Spleen (tissue), 11 donors: ENCODE measurements around the gene INPP4B. TPM values are rescaled to one million over a fixed set of nuclear protein-coding genes. Genes with fewer than 3 reads are reported as not detected.

Experiments used
- DNase-seq: peaks from one replicate; pipeline ENCODE4 v3.0.0-alpha.2; 2020
- H3K27ac ChIP-seq, 8 donors: fragments of 200-600 bp; sonication (generic) in 7 of 8; 1 replicate in 4 of 8; 2 replicates in 4 of 8; pipeline versions ENCODE4 v1.5.0 to v1.8.0; 2016 to 2021; ENCODE audit warnings: inconsistent platforms in 4 of 8, mild to moderate bottlenecking in 4 of 8, moderate library complexity in 1 of 8
- H3K27me3 ChIP-seq, 7 donors: fragments of 200-600 bp; sonication (generic) in 6 of 7; replicated peaks in 1 of 7; 1 replicate in 4 of 7; 2 replicates in 3 of 7; pipeline versions ENCODE4 v1.5.0 to v1.8.0; 2016 to 2021; ENCODE audit warnings: inconsistent platforms in 3 of 7, mild to moderate bottlenecking in 1 of 7
- H3K36me3 ChIP-seq, 6 donors: fragments of 200-600 bp; sonication (generic) in 5 of 6; 1 replicate in 4 of 6; 2 replicates in 2 of 6; pipeline versions ENCODE4 v1.5.0 to v1.8.0; 2016 to 2021; ENCODE audit warnings: inconsistent platforms in 2 of 6
- H3K4me1 ChIP-seq, 6 donors: fragments of 200-600 bp; sonication (generic) in 5 of 6; 1 replicate in 3 of 6; 2 replicates in 3 of 6; pipeline versions ENCODE4 v1.5.0 to v1.8.0; 2016 to 2021; ENCODE audit warnings: inconsistent platforms in 3 of 6
- H3K4me3 ChIP-seq, 8 donors: fragments of 200-600 bp; sonication (generic) in 7 of 8; 1 replicate in 4 of 8; 2 replicates in 4 of 8; pipeline versions ENCODE4 v1.5.0 to v1.8.0; 2016 to 2021; ENCODE audit warnings: inconsistent platforms in 4 of 8, mild to moderate bottlenecking in 4 of 8, moderate library complexity in 2 of 8
- H3K9me3 ChIP-seq, 8 donors: fragments of 200-600 bp; sonication (generic) in 7 of 8; 1 replicate in 4 of 8; 2 replicates in 4 of 8; pipeline versions ENCODE4 v1.5.0 to v1.8.0; 2016 to 2021; ENCODE audit warnings: inconsistent platforms in 4 of 8
- CTCF ChIP-seq, 11 experiments: fragments of 200-600 bp in 7 of 11; fragments of 450-650 bp in 4 of 11; sonication (generic) in 4 of 11; IDR thresholded peaks in 8 of 11; conservative IDR thresholded peaks in 3 of 11; 1 replicate in 7 of 11; 2 replicates in 4 of 11; pipeline versions ENCODE4 v1.4.0 to v1.8.0; 2016 to 2021; ENCODE audit warnings: antibody characterized with exemption in 11 of 11, inconsistent platforms in 4 of 11, mild to moderate bottlenecking in 1 of 11
- POLR2A ChIP-seq, 3 donors: fragments of 450-650 bp; IDR thresholded peaks; one replicate each; pipeline ENCODE4 v1.5.1; 2017; ENCODE audit warnings: antibody characterized with exemption in 3 of 3, mild to moderate bottlenecking in 1 of 3
- POLR2AphosphoS5 ChIP-seq, 3 donors: sonication (generic); formaldehyde crosslinking; IDR thresholded peaks; one replicate each; pipeline ENCODE4 v1.5.1; 2017; ENCODE audit warnings: antibody characterized with exemption in 3 of 3
- WGBS, 5 donors: extraction: QIAGEN DNeasy Blood & Tissue Kit in 3 of 5; methylation state at CpG; one replicate each; pipeline versions ENCODE4 v1.1.5 to v1.1.7; 2013 to 2018; 5-methylcytosine and 5-hydroxymethylcytosine counted together
- intact Hi-C: fragments of 100-400 bp; cut with DNase I; formaldehyde crosslinking; loops from one replicate; pipeline ENCODE4 v1.15.0; 2023; ENCODE audit warnings: low total_unique reads
- polyA plus RNA-seq, 3 donors: library from polyadenylated mRNA; stranded (reverse); fragments of 200-250 nt; gene quantifications; one replicate each; pipeline ENCODE4 v1.2.1, GENCODE V29; 2013
- total RNA-seq, 7 donors: library from RNA; depleted of rRNA in 3 of 7; stranded (reverse); fragments of >200 nt in 3 of 7; fragmentation: NEBNext Ultra II Directional in 4 of 7; extraction: Animal tissue kit (Norgen Biotek cat#: 25700) in 4 of 7; gene quantifications; one replicate each; pipeline versions ENCODE4 v1.1.0 to v1.2.1, GENCODE V29; 2016 to 2021
- donor health status: healthy with polysubstance abuse.
- donor health status: DM: no; HTN: no; CAD: no; lungs with moderate emphysema.
- donor health status: DM: no; HTN: no; CAD: no.
- donor health status: Bipolar disorder and iron deficiency.
- donor health status: healthy.
- donor health status: DM: no; HTN: no; CAD: no.
- donor health status: DM: yes; HTN: yes; CAD: no.

The INPP4B gene
- total and polyA plus RNA-seq, 10 donors: 0.78 to 31.6 (median 26.8) TPM

- peaks cover 0 to 8% (median 0%) of the 10 kb centered on the region in 8 donors for H3K9me3 ChIP-seq
- no peak for TF ChIP-seq CTCF (IDR thresholded peaks at IDR 0.05 in 8 of 11, conservative IDR thresholded peaks at IDR 0.05 in 3 of 11)
- TF ChIP-seq POLR2AphosphoS5 (IDR thresholded peaks at IDR 0.05): no peak
- no peak for TF ChIP-seq POLR2A (IDR thresholded peaks at IDR 0.05)
- no peak overlapping the region for H3K27ac ChIP-seq
- peak; percentile 54 for DNase-seq
- WGBS, 5 donors: 86 to 97% (median 91%) methylated on average over 12 of the region's 12 CpGs
- no peaks in the 10 kb centered on the region for H3K4me1 ChIP-seq
- H3K4me3 ChIP-seq: no peak overlapping the region
- H3K27me3 ChIP-seq: no peaks in the 10 kb centered on the region
- intact Hi-C loops: no loop called here
- no peaks in the 10 kb centered on the region for H3K36me3 ChIP-seq
Measured at GRCh38 chr4:142336251-142336934, 509.7 kb downstream of the INPP4B start.

- H3K9me3 ChIP-seq: peaks cover 0 to 8% (median 0%) of the 10 kb centered on the region in 8 donors
- H3K4me3 ChIP-seq: no peak overlapping the region
- no peak for DNase-seq
- intact Hi-C loops: no loop called here
- peaks cover 0 to 13% (median 0%) of the 10 kb centered on the region in 6 donors for H3K4me1 ChIP-seq
- H3K27me3 ChIP-seq: no peaks in the 10 kb centered on the region
- H3K27ac ChIP-seq: peak overlapping the region in 5 of 8 donors; percentile 31 to 46 (median 35)
- H3K36me3 ChIP-seq: no peaks in the 10 kb centered on the region
- TF ChIP-seq POLR2A (IDR thresholded peaks at IDR 0.05): no peak
- TF ChIP-seq POLR2AphosphoS5 (IDR thresholded peaks at IDR 0.05): no peak
- no peak for TF ChIP-seq CTCF (IDR thresholded peaks at IDR 0.05 in 8 of 11, conservative IDR thresholded peaks at IDR 0.05 in 3 of 11)
Measured at GRCh38 chr4:142334931-142335330, 511.2 kb downstream of the INPP4B start.

- H3K4me1 ChIP-seq: peaks cover 0 to 25% (median 0%) of the 10 kb centered on the region in 6 donors
- no peak overlapping the region for H3K4me3 ChIP-seq
- DNase-seq: no peak
- WGBS, 5 donors: 59 to 83% (median 73%) methylated on average over 1 of the region's 1 CpG
- TF ChIP-seq CTCF (IDR thresholded peaks at IDR 0.05 in 8 of 11, conservative IDR thresholded peaks at IDR 0.05 in 3 of 11) (no peak), POLR2A (IDR thresholded peaks at IDR 0.05) (no peak), POLR2AphosphoS5 (IDR thresholded peaks at IDR 0.05) (no peak)
- no peaks in the 10 kb centered on the region for H3K27me3 ChIP-seq
- peak overlapping the region in 5 of 8 donors; percentile 29 to 66 (median 54) for H3K27ac ChIP-seq
- intact Hi-C loops: no loop called here
- H3K9me3 ChIP-seq: peaks cover 0 to 8% (median 0%) of the 10 kb centered on the region in 8 donors
- no peaks in the 10 kb centered on the region for H3K36me3 ChIP-seq
Measured at GRCh38 chr4:142331646-142332045, 514.5 kb downstream of the INPP4B start.

GRCh38 chr4:142331132-142331531, 515.0 kb downstream of the INPP4B start:
- intact Hi-C loops: no loop called here
- no peak for DNase-seq
- no peak overlapping the region for H3K4me3 ChIP-seq
- 53 to 83% (median 74%) methylated on average over 4 of the region's 4 CpGs for WGBS, 5 donors
- TF ChIP-seq POLR2AphosphoS5 (IDR thresholded peaks at IDR 0.05) (no peak), POLR2A (IDR thresholded peaks at IDR 0.05) (no peak), CTCF (IDR thresholded peaks at IDR 0.05 in 8 of 11, conservative IDR thresholded peaks at IDR 0.05 in 3 of 11) (no peak)
- no peaks in the 10 kb centered on the region for H3K36me3 ChIP-seq
- H3K27me3 ChIP-seq: no peaks in the 10 kb centered on the region
- peaks cover 0 to 25% (median 0%) of the 10 kb centered on the region in 6 donors for H3K4me1 ChIP-seq
- H3K27ac ChIP-seq: peak overlapping the region in 6 of 8 donors; percentile 29 to 67 (median 50)
- peaks cover 0 to 2% (median 0%) of the 10 kb centered on the region in 8 donors for H3K9me3 ChIP-seq
